WTC11 (cell line): ENCODE results near the gene JOSD2.

Experiments
- CREB1 ChIP-seq: sonication (generic); formaldehyde crosslinking; IDR thresholded peaks from 2 replicates; pipeline ENCODE4 v1.8.0; 2023; ENCODE audit warnings: mild to moderate bottlenecking, missing genetic modification reagents
- RELA ChIP-seq: sonication (generic); formaldehyde crosslinking; IDR thresholded peaks from 2 replicates; pipeline ENCODE4 v1.8.1; 2022; ENCODE audit warnings: missing genetic modification reagents, mild to moderate bottlenecking, borderline replicate concordance
- ZNF416 ChIP-seq: fragments of 250-450 bp; sonication (Bioruptor Pico); IDR thresholded peaks from 2 replicates; pipeline ENCODE4 v1.9.0; 2021; ENCODE audit warnings: mild to moderate bottlenecking, inconsistent platforms
- TF ChIP-seq, protein P1 (sequence below): fragments of 200-600 bp; IDR thresholded peaks from 2 replicates; pipeline ENCODE4 v1.8.0; 2022; ENCODE audit warnings: antibody characterized with exemption
- TF ChIP-seq, protein P2 (sequence below): sonication (generic); formaldehyde crosslinking; conservative IDR thresholded peaks from 2 replicates; pipeline ENCODE4 v1.8.1; 2023; ENCODE audit warnings: mild to moderate bottlenecking, low read depth, missing genetic modification reagents, moderate library complexity
- TF ChIP-seq, protein P3 (sequence below): sonication (generic); formaldehyde crosslinking; IDR thresholded peaks from 2 replicates; pipeline ENCODE4 v1.8.0; 2022; ENCODE audit warnings: mild to moderate bottlenecking, missing genetic modification reagents
- TF ChIP-seq, protein P4 (sequence below): sonication (generic); formaldehyde crosslinking; IDR thresholded peaks from 2 replicates; pipeline ENCODE4 v1.8.1; 2023; ENCODE audit warnings: mild to moderate bottlenecking, missing genetic modification reagents
- TF ChIP-seq, protein P5 (sequence below): sonication (generic); formaldehyde crosslinking; IDR thresholded peaks from 2 replicates; pipeline ENCODE4 v1.8.0; 2022; ENCODE audit warnings: mild to moderate bottlenecking, missing genetic modification reagents

DNA sequence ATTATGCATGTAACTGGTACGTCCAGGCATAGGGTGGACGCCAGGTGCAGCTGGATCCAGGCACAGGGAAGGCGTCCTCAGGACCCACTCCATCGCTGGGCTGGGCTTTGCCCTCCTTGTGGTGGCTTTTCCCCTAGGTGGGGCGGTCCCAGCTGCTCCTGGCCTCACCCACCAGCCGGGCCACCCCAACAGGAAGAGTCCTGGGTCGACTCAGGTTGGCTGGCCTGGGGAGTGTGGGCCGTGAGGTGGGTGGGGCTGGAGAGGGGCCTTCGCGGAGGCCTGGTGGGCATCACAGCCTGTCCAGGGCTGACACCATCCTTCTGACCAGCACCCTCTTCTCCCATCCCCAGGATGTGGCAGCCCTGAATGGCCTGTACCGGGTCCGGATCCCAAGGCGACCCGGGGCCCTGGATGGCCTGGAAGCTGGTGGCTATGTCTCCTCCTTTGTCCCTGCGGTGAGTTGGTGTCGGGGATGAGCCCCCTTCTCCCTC, 31.2 kb downstream of the JOSD2 start:
- TF ChIP-seq, protein P1, sequence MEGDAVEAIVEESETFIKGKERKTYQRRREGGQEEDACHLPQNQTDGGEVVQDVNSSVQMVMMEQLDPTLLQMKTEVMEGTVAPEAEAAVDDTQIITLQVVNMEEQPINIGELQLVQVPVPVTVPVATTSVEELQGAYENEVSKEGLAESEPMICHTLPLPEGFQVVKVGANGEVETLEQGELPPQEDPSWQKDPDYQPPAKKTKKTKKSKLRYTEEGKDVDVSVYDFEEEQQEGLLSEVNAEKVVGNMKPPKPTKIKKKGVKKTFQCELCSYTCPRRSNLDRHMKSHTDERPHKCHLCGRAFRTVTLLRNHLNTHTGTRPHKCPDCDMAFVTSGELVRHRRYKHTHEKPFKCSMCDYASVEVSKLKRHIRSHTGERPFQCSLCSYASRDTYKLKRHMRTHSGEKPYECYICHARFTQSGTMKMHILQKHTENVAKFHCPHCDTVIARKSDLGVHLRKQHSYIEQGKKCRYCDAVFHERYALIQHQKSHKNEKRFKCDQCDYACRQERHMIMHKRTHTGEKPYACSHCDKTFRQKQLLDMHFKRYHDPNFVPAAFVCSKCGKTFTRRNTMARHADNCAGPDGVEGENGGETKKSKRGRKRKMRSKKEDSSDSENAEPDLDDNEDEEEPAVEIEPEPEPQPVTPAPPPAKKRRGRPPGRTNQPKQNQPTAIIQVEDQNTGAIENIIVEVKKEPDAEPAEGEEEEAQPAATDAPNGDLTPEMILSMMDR, result no peak
- no peak for TF ChIP-seq CREB1
- no peak for TF ChIP-seq ZNF416 (CRISPR knock-in tag)
- TF ChIP-seq, protein P2, sequence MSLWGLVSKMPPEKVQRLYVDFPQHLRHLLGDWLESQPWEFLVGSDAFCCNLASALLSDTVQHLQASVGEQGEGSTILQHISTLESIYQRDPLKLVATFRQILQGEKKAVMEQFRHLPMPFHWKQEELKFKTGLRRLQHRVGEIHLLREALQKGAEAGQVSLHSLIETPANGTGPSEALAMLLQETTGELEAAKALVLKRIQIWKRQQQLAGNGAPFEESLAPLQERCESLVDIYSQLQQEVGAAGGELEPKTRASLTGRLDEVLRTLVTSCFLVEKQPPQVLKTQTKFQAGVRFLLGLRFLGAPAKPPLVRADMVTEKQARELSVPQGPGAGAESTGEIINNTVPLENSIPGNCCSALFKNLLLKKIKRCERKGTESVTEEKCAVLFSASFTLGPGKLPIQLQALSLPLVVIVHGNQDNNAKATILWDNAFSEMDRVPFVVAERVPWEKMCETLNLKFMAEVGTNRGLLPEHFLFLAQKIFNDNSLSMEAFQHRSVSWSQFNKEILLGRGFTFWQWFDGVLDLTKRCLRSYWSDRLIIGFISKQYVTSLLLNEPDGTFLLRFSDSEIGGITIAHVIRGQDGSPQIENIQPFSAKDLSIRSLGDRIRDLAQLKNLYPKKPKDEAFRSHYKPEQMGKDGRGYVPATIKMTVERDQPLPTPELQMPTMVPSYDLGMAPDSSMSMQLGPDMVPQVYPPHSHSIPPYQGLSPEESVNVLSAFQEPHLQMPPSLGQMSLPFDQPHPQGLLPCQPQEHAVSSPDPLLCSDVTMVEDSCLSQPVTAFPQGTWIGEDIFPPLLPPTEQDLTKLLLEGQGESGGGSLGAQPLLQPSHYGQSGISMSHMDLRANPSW, result no peak
- no peak for TF ChIP-seq RELA (CRISPR knock-in tag)
- TF ChIP-seq, protein P3, sequence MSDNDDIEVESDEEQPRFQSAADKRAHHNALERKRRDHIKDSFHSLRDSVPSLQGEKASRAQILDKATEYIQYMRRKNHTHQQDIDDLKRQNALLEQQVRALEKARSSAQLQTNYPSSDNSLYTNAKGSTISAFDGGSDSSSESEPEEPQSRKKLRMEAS, result no peak
- TF ChIP-seq, protein P4, sequence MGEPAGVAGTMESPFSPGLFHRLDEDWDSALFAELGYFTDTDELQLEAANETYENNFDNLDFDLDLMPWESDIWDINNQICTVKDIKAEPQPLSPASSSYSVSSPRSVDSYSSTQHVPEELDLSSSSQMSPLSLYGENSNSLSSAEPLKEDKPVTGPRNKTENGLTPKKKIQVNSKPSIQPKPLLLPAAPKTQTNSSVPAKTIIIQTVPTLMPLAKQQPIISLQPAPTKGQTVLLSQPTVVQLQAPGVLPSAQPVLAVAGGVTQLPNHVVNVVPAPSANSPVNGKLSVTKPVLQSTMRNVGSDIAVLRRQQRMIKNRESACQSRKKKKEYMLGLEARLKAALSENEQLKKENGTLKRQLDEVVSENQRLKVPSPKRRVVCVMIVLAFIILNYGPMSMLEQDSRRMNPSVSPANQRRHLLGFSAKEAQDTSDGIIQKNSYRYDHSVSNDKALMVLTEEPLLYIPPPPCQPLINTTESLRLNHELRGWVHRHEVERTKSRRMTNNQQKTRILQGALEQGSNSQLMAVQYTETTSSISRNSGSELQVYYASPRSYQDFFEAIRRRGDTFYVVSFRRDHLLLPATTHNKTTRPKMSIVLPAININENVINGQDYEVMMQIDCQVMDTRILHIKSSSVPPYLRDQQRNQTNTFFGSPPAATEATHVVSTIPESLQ (CRISPR knock-in tag), result no peak
- TF ChIP-seq, protein P5, sequence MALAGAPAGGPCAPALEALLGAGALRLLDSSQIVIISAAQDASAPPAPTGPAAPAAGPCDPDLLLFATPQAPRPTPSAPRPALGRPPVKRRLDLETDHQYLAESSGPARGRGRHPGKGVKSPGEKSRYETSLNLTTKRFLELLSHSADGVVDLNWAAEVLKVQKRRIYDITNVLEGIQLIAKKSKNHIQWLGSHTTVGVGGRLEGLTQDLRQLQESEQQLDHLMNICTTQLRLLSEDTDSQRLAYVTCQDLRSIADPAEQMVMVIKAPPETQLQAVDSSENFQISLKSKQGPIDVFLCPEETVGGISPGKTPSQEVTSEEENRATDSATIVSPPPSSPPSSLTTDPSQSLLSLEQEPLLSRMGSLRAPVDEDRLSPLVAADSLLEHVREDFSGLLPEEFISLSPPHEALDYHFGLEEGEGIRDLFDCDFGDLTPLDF (CRISPR knock-in tag), result no peak
